OCI-LY7 (cell line): Measurements from ENCODE around the gene CSF2RB. TPM values are rescaled to one million over a fixed set of nuclear protein-coding genes. Genes with fewer than 3 reads are reported as not detected.

Experiments used
- BruUV-seq: library from RNA; stranded (reverse); fragments of 400-500 nt; replicated peaks from 2 replicates; lab custom pipeline; 2021; lab: Mats Ljungman, UMichigan
- CTCF ChIA-PET: fragments of 300-600 bp; sonication (Branson Sonifier 250); formaldehyde crosslinking; loops from one replicate; lab custom pipeline; 2022; ENCODE audit warnings: antibody characterized with exemption; ENCODE audit not compliant: unreplicated experiment; lab: Charles Lee
- POLR2A ChIA-PET: fragments of 300-600 bp; sonication (Branson Sonifier 250); formaldehyde crosslinking; loops from one replicate; lab custom pipeline; 2022; ENCODE audit warnings: antibody characterized with exemption; lab: Charles Lee
- DNase-seq: peaks from one replicate; pipeline ENCODE4 v3.0.0-alpha.2; 2015; ENCODE audit warnings: low spot score
- H2AFZ ChIP-seq: fragments of 200-600 bp; sonication (generic), shearing (Covaris generic); 2 replicates; pipeline ENCODE4 v1.6.1; 2014; ENCODE audit warnings: mild to moderate bottlenecking, antibody characterized with exemption, low read length, moderate library complexity
- H3K27ac ChIP-seq: fragments of 200-600 bp; sonication (generic); 2 replicates; pipeline ENCODE4 v1.5.1; 2014; ENCODE audit warnings: mixed run types, low read depth, mild to moderate bottlenecking, moderate library complexity, low read length, inconsistent platforms; ENCODE audit not compliant: poor library complexity, severe bottlenecking
- H3K36me3 ChIP-seq: fragments of 200-600 bp; sonication (generic); 2 replicates; pipeline ENCODE4 v1.6.1; 2014; ENCODE audit warnings: mild to moderate bottlenecking, antibody characterized with exemption, low read length, moderate library complexity, mixed read lengths; ENCODE audit not compliant: insufficient read depth
- H3K4me1 ChIP-seq: fragments of 200-600 bp; sonication (generic); 2 replicates; pipeline ENCODE4 v1.5.1; 2014; ENCODE audit warnings: mild to moderate bottlenecking, low read length; ENCODE audit not compliant: insufficient read depth, poor library complexity, severe bottlenecking
- H3K4me2 ChIP-seq: fragments of 200-600 bp; sonication (generic); 2 replicates; pipeline ENCODE4 v1.6.1; 2014; ENCODE audit warnings: mild to moderate bottlenecking, low read length
- H3K4me3 ChIP-seq: fragments of 200-600 bp; sonication (generic); 2 replicates; pipeline ENCODE4 v1.5.1; 2014; ENCODE audit warnings: mild to moderate bottlenecking, low read depth, low read length; ENCODE audit not compliant: poor library complexity, severe bottlenecking
- H3K79me2 ChIP-seq: fragments of 200-600 bp; sonication (generic); 2 replicates; pipeline ENCODE4 v1.6.1; 2016; ENCODE audit warnings: low read depth, mild to moderate bottlenecking, low read length, moderate library complexity, mixed read lengths; ENCODE audit not compliant: insufficient read depth
- H3K9me2 ChIP-seq: fragments of 200-600 bp; sonication (generic); 2 replicates; pipeline ENCODE4 v1.6.1; 2016; ENCODE audit warnings: mild to moderate bottlenecking, low read length, mixed read lengths; ENCODE audit not compliant: insufficient read depth
- H3K9me3 ChIP-seq: fragments of 200-600 bp; sonication (generic); 2 replicates; pipeline ENCODE4 v1.6.1; 2014; ENCODE audit warnings: mild to moderate bottlenecking, mixed run types, low read length, mixed read lengths
- H4K20me1 ChIP-seq: fragments of 200-600 bp; sonication (generic); 2 replicates; pipeline ENCODE4 v1.6.1; 2014; ENCODE audit warnings: mild to moderate bottlenecking, antibody characterized with exemption, low read length, moderate library complexity, mixed read lengths; ENCODE audit not compliant: insufficient read depth
- CTCF ChIP-seq: fragments of 200-600 bp; sonication (generic); conservative IDR thresholded peaks from 2 replicates; pipeline ENCODE4 v1.5.1; 2014; ENCODE audit warnings: mild to moderate bottlenecking, antibody characterized with exemption, low read length, moderate library complexity, mixed read lengths
- EZH2phosphoT487 ChIP-seq: fragments of 200-600 bp; sonication (generic); IDR thresholded peaks from 2 replicates; pipeline ENCODE4 v1.6.1; 2018; ENCODE audit warnings: low read depth, borderline replicate concordance, mild to moderate bottlenecking, mixed run types, antibody characterized with exemption, low read length, moderate library complexity, mixed read lengths
- intact Hi-C: fragments of 100-400 bp; cut with micrococcal nuclease; formaldehyde crosslinking; loops from one replicate; pipeline ENCODE4 v1.10.0; 2022; ENCODE audit not compliant: unreplicated experiment
- total RNA-seq, 2 experiments: library from RNA; depleted of rRNA in 1 of 2; stranded (reverse); fragments of >200 nt in 1 of 2; shearing (Covaris generic) in 1 of 2; gene quantifications; 2 replicates each; pipeline ENCODE4 v1.2.3, GENCODE V29; 2014 to 2022

The CSF2RB gene
- total RNA-seq, 2 experiments from 2014 or later = 6.2 to 23.4 TPM

- POLR2A ChIA-PET = interaction anchor here (0.6 kb wide), 1 partner anchor 115 kb away, joined by 5 read pairs; no protein-coding TSS in a partner anchor
- Histone ChIP-seq H3K9me2 (no peaks in the 10 kb centered on the region), H3K4me1 (no peaks in the 10 kb centered on the region), H3K4me2 (no peak overlapping the region), H3K9me3 (peaks cover 15% of the 10 kb centered on the region), H3K79me2 (no peaks in the 10 kb centered on the region), H3K36me3 (peaks cover 21% of the 10 kb centered on the region), H3K27ac (no peak overlapping the region), H2AFZ (no peak overlapping the region), H4K20me1 (no peaks in the 10 kb centered on the region), H3K4me3 (no peak overlapping the region)
- no peak for DNase-seq
- intact Hi-C loops = no loop called here
- CTCF ChIA-PET = no interaction called here
- TF ChIP-seq CTCF = no peak
- TF ChIP-seq EZH2phosphoT487 = no peak
- BruUV-seq = no TSS peak
Measured at GRCh38 chr22:36879775-36880174, 33.7 kb upstream of the CSF2RB start.

DNA sequence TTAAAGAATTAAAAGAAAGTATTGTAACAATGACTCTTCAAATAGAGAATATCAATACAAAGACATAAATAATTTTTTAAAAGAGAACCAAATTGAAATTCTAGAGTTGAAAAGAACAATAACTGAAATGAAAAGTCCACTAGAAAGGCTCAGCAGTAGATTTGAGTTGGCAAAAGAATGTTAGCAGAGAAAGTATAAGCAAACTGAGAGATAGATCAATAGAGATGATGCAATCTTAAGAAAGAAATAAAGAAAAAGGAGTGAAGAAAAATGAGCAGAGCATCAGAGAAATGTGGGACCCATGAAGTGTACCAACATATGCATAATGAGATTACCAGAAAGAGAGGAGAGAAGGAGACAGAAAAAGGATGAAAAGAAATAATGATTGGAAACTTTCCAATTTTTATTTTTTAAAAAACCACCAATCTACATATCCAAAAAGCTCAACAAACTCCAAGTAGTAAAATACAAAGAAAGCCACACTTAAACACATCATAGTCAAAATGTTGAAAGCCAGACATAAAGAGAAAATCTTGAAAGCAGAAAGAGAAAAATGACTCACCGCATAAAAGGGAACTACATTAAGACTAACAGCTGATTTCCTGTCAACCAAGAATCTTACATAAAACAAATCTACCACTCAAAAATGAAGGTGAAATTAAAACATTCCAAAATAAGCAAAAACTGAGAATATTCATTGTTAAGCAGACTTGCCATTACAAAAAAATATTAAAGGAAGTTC, 31.8 kb upstream of the CSF2RB start:
- no peak overlapping the region for H3K4me2 ChIP-seq
- no peaks in the 10 kb centered on the region for H3K4me1 ChIP-seq
- TF ChIP-seq EZH2phosphoT487 (no peak), CTCF (0 out of 2 replicates have a peak, but pooled peaks have one; percentile 13)
- peaks cover 7% of the 10 kb centered on the region for H3K36me3 ChIP-seq
- no peak overlapping the region for H3K27ac ChIP-seq
- no peak overlapping the region for H2AFZ ChIP-seq
- H3K79me2 ChIP-seq = no peaks in the 10 kb centered on the region
- intact Hi-C loops = no loop called here
- no peaks in the 10 kb centered on the region for H4K20me1 ChIP-seq
- ChIA-PET CTCF (no interaction called here), POLR2A (no interaction called here)
- no peak for DNase-seq
- peaks cover 15% of the 10 kb centered on the region for H3K9me3 ChIP-seq
- H3K9me2 ChIP-seq = no peaks in the 10 kb centered on the region
- H3K4me3 ChIP-seq = no peak overlapping the region
- BruUV-seq = no TSS peak
